HG03342 (cell line): ENCODE data around the gene ASPG.

Experiments used
- ATAC-seq: cut with Tn5 transposase; IDR thresholded peaks from one replicate; pipeline ENCODE4 v1.9.1; 2021; ENCODE audit warnings: mild to moderate bottlenecking, moderate library complexity; ENCODE audit not compliant: unreplicated experiment

Gene ASPG

DNA sequence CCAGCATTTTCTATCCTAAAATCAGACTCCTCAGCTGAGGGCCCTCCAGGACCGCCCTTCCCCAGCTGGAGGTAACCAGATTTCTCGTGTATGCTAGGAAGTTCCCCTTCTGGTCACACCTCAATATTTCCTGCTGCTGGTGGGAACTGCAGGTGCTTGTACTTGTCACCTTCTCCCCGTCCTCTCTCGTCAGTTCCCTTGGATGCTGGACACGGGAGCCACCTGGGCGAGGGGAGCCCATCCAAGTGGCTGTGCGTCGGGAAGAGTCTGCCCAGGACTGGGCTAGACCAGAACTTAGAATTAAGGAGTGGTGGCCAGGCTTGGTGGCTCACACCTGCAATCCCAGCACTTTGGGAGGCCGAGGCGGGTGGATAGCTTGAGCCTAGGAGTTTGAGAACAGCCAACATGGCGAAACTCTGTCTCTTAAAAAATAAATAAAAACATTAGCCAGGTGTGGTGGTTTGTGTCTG is 29.7 kb downstream of the ASPG start:
- no peak for ATAC-seq

DNA sequence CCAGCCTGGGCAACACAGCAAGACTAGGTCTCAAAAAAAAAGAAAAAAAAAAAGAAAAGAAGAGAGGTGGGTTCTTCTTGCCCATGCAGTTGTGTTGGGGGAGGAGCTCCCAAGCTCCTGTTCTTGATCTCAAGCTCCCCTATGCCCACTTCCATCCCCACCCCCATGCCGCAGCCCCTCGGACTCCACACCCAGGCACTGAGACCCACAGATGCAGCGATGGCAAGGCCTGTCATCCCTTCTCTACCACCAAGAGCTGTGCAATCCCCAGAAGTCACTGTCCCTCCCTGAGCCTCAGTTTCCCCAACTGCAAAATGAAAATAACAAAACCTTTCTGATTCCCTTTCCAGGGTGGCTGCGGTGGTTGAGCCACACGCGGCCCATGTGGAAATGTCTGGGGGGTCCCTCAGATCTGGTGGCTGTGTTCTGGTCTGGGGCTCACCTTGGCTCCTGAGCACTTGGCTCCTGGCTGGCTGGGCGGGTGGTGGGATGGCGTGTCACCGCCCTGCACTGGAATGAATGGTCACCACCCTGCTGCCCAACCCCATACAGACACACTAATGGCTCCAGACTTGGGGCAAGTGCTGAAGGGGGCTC is 30.3 kb downstream of the ASPG start:
- no peak for ATAC-seq

DNA sequence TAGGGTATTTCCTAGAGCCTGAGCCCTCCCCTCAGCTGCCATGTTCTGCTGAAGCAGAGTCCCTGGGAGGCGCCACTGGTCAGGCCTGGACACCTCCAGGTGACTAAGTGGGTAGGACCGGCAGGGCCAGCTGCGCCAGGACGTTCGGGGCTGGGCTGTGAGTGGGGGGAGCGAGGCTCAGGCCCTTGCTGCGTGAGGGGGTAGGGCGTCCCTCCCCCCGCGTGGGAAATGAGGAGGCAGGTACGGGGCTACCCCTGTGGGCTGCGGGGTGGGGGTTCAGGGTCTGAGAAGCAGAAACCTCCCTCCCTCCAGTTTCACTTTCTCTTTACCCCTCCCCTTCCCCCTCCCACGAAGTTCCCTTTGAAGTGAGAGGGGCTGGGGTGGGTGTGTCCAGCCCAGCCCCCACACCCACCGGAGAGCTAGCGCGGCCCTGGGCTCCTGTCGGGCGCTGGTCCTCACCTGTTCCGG is 30.8 kb downstream of the ASPG start:
- ATAC-seq: no peak

DNA sequence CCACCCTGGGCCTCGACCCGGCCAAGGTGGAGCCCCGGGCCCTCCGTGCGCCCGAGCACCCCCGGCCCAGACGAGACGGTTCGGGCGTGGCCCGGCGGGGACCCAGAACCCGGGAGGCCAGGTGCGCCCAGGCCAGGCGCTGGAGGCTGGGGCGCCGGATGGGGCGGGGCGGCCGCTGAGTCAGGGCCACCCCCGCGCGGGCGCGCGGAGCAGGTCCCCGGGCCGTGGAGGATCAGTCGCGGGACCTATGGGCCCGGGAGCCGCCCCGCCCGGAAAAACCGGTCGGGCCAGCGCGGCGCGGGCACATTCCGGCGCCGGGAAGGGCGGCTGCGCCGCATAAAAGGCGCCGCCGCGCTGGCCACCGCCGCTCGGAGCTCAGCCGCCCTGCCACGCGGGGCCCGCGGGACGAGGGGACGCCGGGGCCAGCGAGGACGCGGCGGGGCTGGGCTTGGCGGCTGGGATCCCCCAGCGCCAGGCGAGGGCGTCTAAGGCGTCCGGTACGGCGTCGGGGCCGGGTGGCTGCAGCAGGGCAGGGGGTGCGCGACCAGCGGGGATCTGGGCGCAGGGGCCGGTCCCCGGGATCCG is 31.3 kb downstream of the ASPG start:
- ATAC-seq: no peak

DNA sequence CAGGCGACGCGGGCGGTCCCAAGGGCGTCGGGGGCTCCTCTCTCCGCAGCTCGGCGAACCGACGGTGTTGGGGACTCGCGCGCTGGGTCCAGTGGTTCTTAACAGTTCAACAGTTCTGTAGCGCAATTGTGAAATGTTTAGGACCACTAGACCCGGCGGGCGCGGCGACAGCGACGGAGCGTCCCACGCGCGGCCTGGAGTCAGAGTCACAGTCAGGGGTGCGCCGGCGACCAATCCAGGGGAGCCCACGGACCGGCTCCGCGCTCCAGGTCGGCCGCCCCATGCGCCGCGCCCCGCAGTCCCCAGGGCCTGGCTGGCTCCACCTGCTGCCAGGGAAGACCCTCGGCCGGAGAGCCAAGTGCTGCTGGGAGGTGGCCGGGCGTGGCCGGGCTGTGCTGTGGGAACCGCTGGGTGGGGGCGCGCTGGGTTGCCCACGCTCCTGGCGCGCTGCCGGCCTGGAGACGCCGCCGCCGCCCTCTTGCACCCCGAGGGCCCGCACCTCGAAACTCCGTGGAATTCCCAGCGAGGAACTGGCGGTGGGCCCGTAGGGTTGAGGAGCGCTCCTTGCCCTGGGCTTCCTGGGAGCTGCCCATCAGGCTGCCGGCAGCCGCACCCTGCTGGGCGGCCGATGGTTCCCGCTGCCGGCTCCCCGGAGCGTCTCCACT is 32.0 kb downstream of the ASPG start:
- ATAC-seq: no peak

DNA sequence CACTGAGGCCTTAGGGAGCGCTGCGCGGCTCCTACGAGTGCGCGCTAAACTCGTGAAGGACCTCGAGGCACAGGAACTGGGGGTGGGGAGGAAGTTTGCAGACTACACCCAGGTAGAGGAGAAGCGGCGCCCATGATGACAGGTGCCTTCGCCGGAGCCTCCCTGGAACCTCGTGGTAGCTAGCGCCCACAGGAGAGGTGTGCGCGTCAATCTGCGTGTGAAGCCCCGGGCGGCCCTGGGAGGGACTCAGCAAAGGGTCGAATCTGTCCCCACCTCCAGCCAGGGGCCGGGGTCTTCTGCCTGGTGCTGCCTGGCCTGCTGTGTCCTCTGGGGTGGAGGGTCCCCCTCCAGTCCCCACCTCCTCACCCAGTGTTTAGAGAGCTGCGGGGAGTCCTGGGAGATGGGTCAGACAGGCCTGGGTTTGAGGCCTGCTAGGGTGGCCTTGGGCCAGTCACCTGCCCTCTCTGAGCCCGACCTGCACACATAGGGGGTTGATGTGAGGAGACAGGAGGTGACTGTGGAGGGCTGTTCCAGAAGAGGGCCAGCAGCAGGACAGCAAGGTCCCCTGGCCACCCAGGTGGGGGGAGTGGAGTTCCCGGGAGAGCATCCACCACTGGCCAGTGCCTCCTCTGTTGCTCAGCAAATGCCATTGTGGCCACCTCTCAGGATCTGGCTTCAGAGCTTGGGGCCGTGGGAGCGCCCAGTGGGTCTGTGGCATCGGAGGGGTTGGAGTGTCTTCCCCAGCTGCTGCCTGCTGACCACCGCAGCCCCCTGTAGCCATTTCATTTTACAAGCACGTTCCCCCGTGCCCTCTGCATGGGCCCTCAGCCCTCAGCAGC is 32.7 kb downstream of the ASPG start:
- no peak for ATAC-seq

DNA sequence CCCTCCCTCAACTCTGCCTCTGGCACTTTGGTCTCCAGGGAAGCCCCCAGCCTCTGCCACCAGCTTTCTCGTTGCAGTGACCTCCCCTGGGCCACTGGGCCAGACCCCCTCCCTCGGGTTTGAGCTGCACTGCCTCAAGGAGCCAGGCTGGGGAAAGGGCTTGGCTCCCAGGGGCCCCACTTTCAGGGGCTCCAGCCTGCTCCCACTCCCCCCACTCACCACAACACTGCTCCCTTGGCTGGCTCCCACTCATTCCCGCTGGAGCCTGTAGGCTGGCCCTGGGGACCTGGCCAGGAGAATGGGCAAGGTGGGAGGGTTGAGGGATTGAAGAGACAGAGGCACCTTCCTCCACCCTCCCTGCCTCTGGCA is 33.6 kb downstream of the ASPG start:
- no peak for ATAC-seq

DNA sequence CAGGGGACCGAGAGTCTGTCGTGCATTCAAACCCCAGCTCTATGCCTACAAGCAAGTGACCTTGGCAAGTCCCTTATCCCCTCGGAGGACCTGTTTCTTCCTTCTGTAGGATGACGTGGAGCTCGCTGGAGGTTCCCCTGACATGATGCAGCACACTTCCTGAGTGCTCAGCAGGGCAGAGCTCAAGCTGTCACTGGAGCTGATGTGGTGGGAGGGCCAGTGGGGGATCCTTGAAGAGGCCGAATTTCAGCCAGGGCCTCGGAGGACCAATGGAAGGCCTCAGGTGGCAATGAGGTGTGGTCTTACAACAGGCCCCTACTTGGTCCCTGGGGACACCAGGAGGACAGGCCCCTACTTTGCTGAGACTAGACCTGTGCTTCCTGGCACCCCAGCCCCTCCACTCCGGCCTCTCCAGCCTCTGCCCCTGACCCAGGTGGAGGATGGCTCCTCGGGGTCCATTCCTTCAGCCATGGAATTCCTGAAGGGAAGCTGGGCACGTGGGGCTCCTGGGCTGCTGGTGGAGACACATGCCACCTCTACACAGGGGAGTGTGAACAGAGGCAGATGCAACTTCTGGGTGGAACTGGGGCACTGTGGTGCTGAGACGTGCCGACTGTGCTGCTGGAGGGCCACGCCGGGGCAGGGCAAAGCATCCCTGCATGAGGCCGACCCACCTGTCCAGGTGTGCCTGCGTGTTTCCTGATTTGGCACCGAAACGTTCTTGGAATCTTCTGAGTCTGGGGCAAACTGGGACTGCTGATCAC is 34.2 kb downstream of the ASPG start:
- no peak for ATAC-seq

DNA sequence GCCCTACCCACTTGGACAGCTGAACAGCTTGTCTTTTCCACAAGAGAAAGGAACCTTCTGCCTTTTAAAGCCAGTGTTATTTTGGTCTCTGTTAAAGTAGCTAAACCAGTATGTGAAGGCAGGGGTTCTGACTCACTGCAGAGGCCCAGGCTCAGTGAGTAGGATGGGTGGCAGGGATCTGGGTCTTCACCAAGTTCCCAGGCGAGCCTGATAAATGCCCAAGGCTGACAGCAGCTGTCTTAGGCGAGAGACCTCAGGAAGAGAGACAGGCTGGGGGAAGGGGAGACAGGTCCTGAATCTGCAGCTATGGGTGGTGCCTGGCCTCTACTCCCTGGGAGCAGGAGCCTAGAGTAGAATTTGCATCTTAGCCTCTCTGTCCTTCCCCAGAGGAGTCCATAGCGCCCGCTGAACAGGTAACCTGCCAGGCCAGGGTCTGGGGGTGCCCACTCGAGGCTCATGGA is 34.8 kb downstream of the ASPG start:
- ATAC-seq: no peak

DNA sequence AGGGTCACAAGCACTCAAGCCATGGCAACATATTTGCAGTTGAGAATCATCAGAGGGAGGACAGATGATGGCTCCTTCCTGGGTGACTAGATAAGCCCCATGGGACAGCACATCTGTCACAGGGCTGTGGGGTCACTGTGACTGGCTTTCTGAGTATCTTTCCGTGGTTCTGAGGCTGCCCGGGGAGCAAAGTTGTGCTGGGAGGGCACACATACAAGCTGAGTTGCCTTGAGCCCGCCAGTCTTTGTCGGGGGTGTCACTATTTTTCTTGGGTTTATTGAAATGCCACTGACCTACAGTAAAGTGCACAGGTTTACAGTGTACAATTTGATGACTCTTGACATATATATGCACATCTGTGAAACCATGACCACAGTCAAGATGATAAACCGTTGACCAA is 35.6 kb downstream of the ASPG start:
- no peak for ATAC-seq

DNA sequence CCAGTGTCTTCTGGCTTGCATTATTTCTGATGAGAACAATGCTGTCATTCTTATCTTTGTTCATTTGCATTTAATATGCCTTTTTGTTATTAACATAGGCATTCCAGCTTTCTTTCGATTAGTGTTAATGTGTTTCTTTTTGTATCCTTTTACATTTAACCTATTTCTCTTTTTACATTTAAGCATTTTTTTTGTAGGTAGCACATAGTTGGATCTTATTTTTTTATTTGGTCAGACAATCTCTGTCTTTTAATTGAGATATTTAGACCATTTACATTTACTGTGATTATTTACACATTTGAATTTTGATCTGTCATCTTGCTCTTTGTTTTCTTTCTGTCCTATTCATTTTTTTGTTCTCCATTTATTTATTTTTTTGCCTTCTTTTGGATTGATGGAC is 38.4 kb downstream of the ASPG start:
- no peak for ATAC-seq

DNA sequence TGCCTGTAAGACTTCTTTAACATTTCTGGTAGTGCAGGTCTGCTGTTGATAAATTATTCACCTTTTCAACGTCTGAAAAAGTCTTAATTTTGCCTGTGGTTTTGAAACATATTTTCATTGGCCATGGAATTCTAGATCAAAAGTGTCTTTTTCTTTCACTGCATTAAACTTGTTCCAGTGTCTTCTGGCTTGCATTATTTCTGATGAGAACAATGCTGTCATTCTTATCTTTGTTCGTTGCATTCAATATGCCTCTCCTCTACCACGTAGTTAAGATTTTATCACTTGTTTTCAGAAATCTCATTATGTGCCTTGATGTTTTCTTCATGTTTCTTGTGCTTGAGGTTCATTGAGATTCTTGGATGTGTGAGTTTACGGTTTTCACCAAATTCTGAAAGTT is 39.5 kb downstream of the ASPG start:
- no peak for ATAC-seq

DNA sequence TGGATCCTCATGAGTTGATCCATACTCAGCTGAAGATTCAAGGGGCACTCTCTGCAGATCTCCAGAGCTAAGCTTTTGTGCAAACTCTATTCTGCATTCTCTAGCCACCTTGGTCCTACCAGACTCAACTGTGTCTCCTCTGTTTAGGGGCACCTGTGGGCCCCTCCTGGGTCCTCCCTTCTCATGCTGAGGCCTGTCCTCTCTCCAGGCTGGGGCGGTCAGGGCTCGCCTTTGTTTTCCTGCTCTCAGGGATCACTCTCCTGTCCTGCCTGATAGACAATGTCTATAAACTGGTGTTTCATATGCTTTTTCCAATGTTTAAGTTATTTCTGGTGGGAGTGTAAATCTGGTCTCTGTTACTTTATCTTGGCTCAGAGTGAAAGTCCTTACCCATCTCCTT is 41.3 kb downstream of the ASPG start:
- ATAC-seq: no peak

DNA sequence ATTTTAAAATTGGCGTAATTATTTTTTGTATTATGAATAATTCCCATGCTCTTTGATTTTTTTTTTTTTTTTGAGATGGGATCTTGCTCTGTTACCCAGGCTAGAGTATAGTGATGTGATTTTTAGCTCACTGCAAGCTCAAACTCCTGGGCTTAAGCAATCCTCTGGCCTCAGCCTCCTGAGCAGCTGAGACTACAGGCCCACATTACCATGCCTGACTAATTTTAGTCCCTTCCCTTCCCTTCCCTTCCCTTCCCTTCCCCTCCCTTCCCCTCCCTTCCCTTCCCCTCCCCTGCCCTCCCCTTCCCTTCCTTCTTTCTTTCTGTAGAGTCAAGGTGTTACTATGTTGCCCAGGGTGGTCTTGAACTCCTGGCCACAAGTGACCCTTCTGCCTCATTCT is 43.5 kb downstream of the ASPG start:
- ATAC-seq: no peak

DNA sequence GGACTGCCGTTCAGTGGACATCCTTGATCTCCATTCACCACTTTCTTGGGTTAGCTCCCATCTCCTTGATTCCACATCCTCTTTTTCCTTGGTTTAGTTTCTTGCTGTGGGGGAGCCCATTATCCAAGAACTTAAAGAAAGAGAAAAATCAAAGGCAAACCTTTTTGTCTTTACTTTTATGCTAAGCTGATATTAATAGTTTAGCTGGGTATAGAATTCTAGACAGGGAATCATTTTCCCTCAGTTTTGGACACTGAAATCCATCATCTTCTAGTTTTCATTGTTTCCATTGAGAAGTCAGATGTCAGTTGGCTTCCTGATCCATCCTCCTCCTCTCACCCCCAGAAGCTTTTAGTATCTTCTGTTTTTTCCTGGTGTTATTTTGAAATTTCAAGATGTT is 44.1 kb downstream of the ASPG start:
- ATAC-seq: no peak

DNA sequence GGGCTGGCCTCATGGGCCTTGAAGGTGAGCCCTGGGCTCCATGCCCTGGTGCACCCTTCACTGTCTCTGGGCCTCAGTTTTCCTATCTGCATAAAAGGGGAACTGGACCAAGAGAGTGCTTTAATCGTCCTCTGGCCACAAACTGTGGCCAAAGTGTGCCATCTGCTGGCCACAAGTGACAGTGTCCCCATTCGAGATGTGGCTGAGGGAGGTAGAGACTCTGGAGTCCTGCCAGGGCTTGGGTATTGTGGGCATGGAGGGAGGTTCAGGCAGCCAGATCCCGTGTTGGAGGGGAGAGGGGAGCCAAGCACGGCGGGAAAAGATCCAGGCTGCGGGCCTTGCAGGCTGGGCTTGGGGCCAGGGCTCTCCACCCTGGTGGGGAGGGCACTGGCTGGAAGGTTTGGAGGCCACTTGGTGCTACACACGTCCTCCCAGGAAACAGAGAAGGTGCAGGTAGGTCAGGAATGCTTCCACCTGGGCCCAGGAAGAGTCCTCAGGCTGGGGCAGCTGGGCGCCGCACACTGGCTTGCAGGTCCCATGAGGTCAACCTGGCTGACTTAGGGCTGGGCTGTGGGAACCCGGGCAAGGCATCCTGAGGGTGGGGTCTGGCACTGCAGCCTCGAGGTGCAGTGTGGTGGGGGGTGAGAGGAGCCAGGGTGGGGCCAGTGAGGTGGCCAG is 45.6 kb downstream of the ASPG start:
- no peak for ATAC-seq

DNA sequence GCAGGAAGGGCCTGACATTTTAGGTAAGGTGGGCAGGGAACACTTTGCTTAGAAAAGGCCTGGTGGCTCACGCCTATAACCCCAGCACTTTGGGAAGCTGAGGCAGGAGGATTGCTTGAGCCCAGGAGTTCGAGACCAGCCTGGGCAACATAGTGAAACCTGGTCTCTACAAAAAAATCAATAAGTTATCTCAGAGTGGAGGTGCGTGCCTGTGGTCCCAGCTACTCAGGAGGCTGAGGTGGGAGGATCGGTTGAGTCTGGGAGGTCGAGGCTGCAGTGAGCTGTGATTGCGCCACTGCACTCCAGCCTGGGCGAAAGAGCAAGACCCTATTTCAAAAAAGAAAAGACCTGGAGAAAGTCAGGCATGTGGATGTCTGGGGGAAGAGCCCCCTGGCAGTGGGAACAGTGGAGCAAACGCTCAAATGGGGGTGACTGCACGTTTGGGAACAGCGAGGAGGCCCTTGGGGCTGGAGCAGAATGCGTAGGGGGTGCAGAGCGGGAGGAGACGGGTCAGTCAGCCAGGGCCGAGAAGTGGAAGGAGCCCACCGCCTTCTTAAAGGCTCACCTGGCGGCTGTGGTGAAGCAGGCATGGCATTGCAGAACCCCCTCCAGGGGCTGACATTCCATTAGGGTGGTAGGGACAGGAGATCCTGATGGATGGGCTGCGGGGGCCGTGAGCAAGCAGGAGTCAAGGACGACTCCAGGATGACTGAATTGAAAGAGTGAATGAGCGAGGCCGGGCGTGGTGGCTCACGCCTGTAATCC is 46.6 kb downstream of the ASPG start:
- ATAC-seq: no peak

DNA sequence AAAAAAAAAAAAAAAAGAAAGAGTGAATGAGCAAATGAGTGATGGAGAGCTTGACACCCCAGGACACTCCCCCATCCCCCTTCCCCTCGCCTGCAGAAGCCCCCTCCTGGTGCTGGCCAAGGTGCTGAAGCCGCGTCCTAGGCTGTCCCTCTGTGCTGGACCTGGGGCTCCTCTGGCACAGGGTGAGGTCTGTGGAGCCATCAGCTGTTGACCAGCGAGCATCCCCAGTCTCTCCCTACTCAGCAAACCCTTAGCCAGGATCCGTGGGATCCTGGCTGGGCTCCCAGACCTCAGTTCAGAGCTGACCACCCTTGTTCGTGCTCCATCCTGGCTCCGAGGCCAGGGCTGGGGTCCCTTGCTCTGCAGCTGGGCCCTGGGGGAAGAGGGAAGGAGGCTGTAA is 47.5 kb downstream of the ASPG start:
- no peak for ATAC-seq

DNA sequence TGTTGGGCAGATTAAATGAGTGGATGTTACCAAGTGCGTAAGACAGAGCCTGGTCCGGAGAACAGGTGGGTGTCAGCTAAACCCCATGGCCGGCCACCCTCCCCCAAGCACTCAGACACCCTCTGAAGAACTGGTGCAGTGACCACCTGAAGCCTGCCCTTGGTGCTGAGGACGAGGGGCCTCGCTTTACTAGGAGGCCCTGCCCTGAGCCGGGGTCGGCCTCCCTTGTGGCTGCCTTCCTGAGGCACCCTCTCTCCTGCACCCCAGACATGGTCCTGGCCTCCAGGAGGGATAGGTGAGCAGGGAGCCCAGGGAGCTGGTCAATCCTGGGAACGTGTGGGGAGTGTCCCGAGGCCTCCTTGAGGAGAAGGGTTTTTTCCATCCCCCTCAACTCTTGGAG is 48.0 kb downstream of the ASPG start:
- no peak for ATAC-seq
